K562 (cell line): ENCODE measurements around the gene CRY2. TPM values are rescaled to one million over a fixed set of nuclear protein-coding genes. Genes with fewer than 3 reads are reported as not detected.
A peak's percentile ranks its signal among the peaks of the same experiment; 100 is the strongest.

Experiments used
- ATAC-seq: fragments of 200-7000 bp; cut with Tn5 transposase; 3 replicates; pipeline ENCODE4 v1.9.1; 2020; ENCODE audit warnings: moderate library complexity
- BruUV-seq: library from RNA; stranded (reverse); fragments of 400-500 nt; replicated peaks from 2 replicates; lab custom pipeline; 2021; lab: Mats Ljungman, UMichigan
- CTCF ChIA-PET: fragments of 300-600 bp; formaldehyde crosslinking; extraction: SDS; loops from one replicate; lab custom pipeline; 2021; ENCODE audit warnings: low intra/inter-chr PET ratio; lab: Yijun Ruan, JAX
- POLR2A ChIA-PET: fragments of 300-600, 350-650 bp; sonication (Branson Sonifier 250); formaldehyde crosslinking; extraction: SDS; loops from one replicate; lab custom pipeline; 2021; ENCODE audit warnings: antibody characterized with exemption, inconsistent platforms; lab: Yijun Ruan, JAX
- DNase-seq, 4 experiments: peaks; one replicate each; pipeline versions ENCODE4 v3.0.0 to v3.0.0-alpha.2; 2011 to 2018; ENCODE audit warnings: low spot score in 3 of 4, mixed read lengths in 3 of 4; ENCODE audit errors: extremely low read depth in 1 of 4
- FAIRE-seq: peaks from 2 replicates; lab custom pipeline; 2011; peaks lifted over from hg19 to GRCh38; lab: Jason Lieb, UNC
- H2AFZ ChIP-seq: 2 replicates; pipeline ENCODE4 v1.6.0; 2011; ENCODE audit warnings: low read depth, low read length, control low read depth, inconsistent platforms
- H3K27ac ChIP-seq: fragments of 200-600 bp; 3 replicates; pipeline ENCODE4 v1.8.0; 2011; ENCODE audit warnings: low read depth, mild to moderate bottlenecking, control low read depth, inconsistent platforms, low read length, moderate library complexity, mixed read lengths; ENCODE audit errors: extremely low read depth
- H3K27me3 ChIP-seq, 2 experiments: fragments of 300-600 bp in 1 of 2; 2 replicates in 1 of 2; 3 replicates in 1 of 2; pipeline versions ENCODE4 v1.6.0 to v1.8.0; 2011; ENCODE audit warnings: inconsistent platforms in 2 of 2, low read length in 2 of 2, mild to moderate bottlenecking in 1 of 2, mixed read lengths in 1 of 2, moderate library complexity in 1 of 2; ENCODE audit not compliant: control insufficient read depth in 2 of 2, insufficient read depth in 2 of 2
- H3K36me3 ChIP-seq: fragments of 300-600 bp; 3 replicates; pipeline ENCODE4 v1.8.0; 2011; ENCODE audit warnings: mild to moderate bottlenecking, low read length, inconsistent platforms; ENCODE audit not compliant: control insufficient read depth, insufficient read depth
- H3K4me1 ChIP-seq, 2 experiments: fragments of 200-600 bp in 1 of 2; replicated peaks in 1 of 2; 2 replicates in 1 of 2; 3 replicates in 1 of 2; pipeline versions ENCODE4 v1.5.1 to v1.8.0; 2011; ENCODE audit warnings: inconsistent platforms in 2 of 2, low read length in 2 of 2, mild to moderate bottlenecking in 1 of 2, mixed read lengths in 1 of 2, moderate library complexity in 1 of 2; ENCODE audit not compliant: control insufficient read depth in 2 of 2, insufficient read depth in 2 of 2
- H3K4me2 ChIP-seq: 2 replicates; pipeline ENCODE4 v1.6.1; 2011; ENCODE audit warnings: low read length, control low read depth, inconsistent platforms, mixed read lengths; ENCODE audit not compliant: insufficient read depth
- H3K4me3 ChIP-seq: fragments of 200-600 bp; sonication (generic), shearing (Covaris generic); 2 replicates; pipeline ENCODE4 v1.5.1; 2016; ENCODE audit warnings: control low read depth, inconsistent platforms
- H3K79me2 ChIP-seq: fragments of 200-600 bp; 3 replicates; pipeline ENCODE4 v1.8.0; 2011; ENCODE audit warnings: low read length, inconsistent platforms; ENCODE audit not compliant: control insufficient read depth, insufficient read depth
- H3K9ac ChIP-seq, 2 experiments: 2 replicates each; pipeline versions ENCODE4 v1.6.0 to v1.6.1; 2011; ENCODE audit warnings: low read depth in 2 of 2, low read length in 2 of 2, control low read depth in 1 of 2, inconsistent platforms in 1 of 2, mild to moderate bottlenecking in 1 of 2, mixed read lengths in 1 of 2; ENCODE audit not compliant: insufficient read depth in 1 of 2
- H3K9me1 ChIP-seq: one replicate; pipeline ENCODE4 v1.6.0; 2011; ENCODE audit warnings: inconsistent platforms, mild to moderate bottlenecking, low read length, moderate library complexity; ENCODE audit not compliant: control insufficient read depth, insufficient read depth
- H3K9me3 ChIP-seq: replicated peaks from 2 replicates; pipeline ENCODE4 v1.5.1; 2011; ENCODE audit warnings: low read depth, low read length, inconsistent platforms; ENCODE audit not compliant: control insufficient read depth, insufficient read depth
- H4K20me1 ChIP-seq: replicated peaks from 2 replicates; pipeline ENCODE4 v1.6.1; 2011; ENCODE audit warnings: low read length, inconsistent platforms, mixed read lengths; ENCODE audit not compliant: control insufficient read depth, insufficient read depth
- CHD4 ChIP-seq: fragments of 200-600 bp; sonication (generic); IDR thresholded peaks from 3 replicates; pipeline ENCODE4 v1.6.1; 2012; ENCODE audit warnings: low read depth, mild to moderate bottlenecking, mixed read lengths, low read length, inconsistent platforms; ENCODE audit not compliant: insufficient read depth, insufficient replicate concordance, poor library complexity, severe bottlenecking
- CSDE1 ChIP-seq, 2 experiments: fragments of 450-650 bp; IDR thresholded peaks; 2 replicates each; pipeline ENCODE4 v1.6.1; 2016; ENCODE audit warnings: mild to moderate bottlenecking in 1 of 2
- HEY1 ChIP-seq: fragments of 250-450 bp; sonication (Bioruptor Pico); IDR thresholded peaks from 2 replicates; pipeline ENCODE4 v1.5.0; 2020; ENCODE audit warnings: mild to moderate bottlenecking, moderate library complexity, borderline replicate concordance
- NR4A1 ChIP-seq, 2 experiments: fragments of 250-450 bp in 1 of 2; fragments of 450-650 bp in 1 of 2; sonication (Bioruptor Pico) in 1 of 2; IDR thresholded peaks; 2 replicates each; pipeline versions ENCODE4 v1.4.0 to v1.6.1; 2016 to 2020; ENCODE audit warnings: mild to moderate bottlenecking in 2 of 2, missing compliant biosample characterization in 1 of 2, missing genetic modification characterization in 1 of 2, moderate library complexity in 1 of 2
- POLR3A ChIP-seq: IDR thresholded peaks from 2 replicates; pipeline ENCODE4 v1.6.1; 2011; ENCODE audit warnings: borderline replicate concordance, mild to moderate bottlenecking, moderate library complexity; ENCODE audit not compliant: insufficient read length, insufficient read depth; ENCODE audit errors: extremely low read depth
- ZNF282 ChIP-seq: sonication (generic); formaldehyde crosslinking; IDR thresholded peaks from 2 replicates; pipeline ENCODE4 v1.8.1; 2023; ENCODE audit warnings: missing genetic modification reagents
- ZNF354B ChIP-seq: fragments of 250-450 bp; sonication (Bioruptor Pico); IDR thresholded peaks from 2 replicates; pipeline ENCODE4 v1.4.0; 2020
- ZNF668 ChIP-seq: fragments of 250-450 bp; sonication (Bioruptor Pico); IDR thresholded peaks from 2 replicates; pipeline ENCODE4 v1.8.0; 2022; ENCODE audit warnings: mild to moderate bottlenecking, inconsistent platforms
- whole genome bisulfite sequencing: fragments of 100-300 bp; shearing (Covaris generic); methylation state at CpG from one replicate; pipeline ENCODE4 v1.1.6; 2016; ENCODE audit warnings: low coverage, mixed read lengths; ENCODE audit not compliant: insufficient coverage; ENCODE audit errors: missing lambda C conversion rate; 5-methylcytosine and 5-hydroxymethylcytosine counted together
- in situ Hi-C: fragments of 300-500 bp; cut with MboI; formaldehyde crosslinking; loops from 4 replicates; pipeline ENCODE4 v1.15.0; 2018; ENCODE audit warnings: inconsistent platforms, mixed read lengths
- intact Hi-C: fragments of 100-400 bp; cut with micrococcal nuclease; formaldehyde crosslinking; loops from 2 replicates; pipeline ENCODE4 v1.14.2; 2022
- polyA plus RNA-seq, 8 experiments: library from polyadenylated mRNA; depleted of rRNA in 4 of 8; stranded (reverse) in 5 of 8; unstranded in 3 of 8; fragments of >200 nt; fragmentation: Nextera tagmentation in 2 of 8; fragmentation: Illumina TruSeq in 1 of 8; extraction: Ambion mirVana in 2 of 8; extraction: Trizol in 1 of 8; gene quantifications; 2 replicates each; pipeline versions ENCODE4 v1.2.1 to v1.2.3, GENCODE V29; 2011 to 2014; ENCODE audit warnings: inconsistent platforms in 1 of 8, missing spikeins in 1 of 8
- total RNA-seq, 7 experiments: library from RNA; depleted of rRNA in 6 of 7; stranded (reverse); fragments of >200 nt in 6 of 7; fragmentation: Illumina TruSeq in 2 of 7; extraction: Trizol in 2 of 7; gene quantifications; 2 replicates each; pipeline versions ENCODE4 v1.2.1 to v1.2.3, GENCODE V29; 2011 to 2021; ENCODE audit warnings: low replicate concordance in 1 of 7
- TF ChIP-seq, protein P1 (sequence below), 2 experiments: IDR thresholded peaks; 2 replicates each; pipeline ENCODE4 v1.6.1; 2011; ENCODE audit warnings: borderline replicate concordance in 1 of 2, control low read depth in 1 of 2, low read depth in 1 of 2, low read length in 1 of 2, mild to moderate bottlenecking in 1 of 2, mixed read lengths in 1 of 2, moderate library complexity in 1 of 2; ENCODE audit not compliant: insufficient read depth in 1 of 2, insufficient read length in 1 of 2, poor library complexity in 1 of 2, severe bottlenecking in 1 of 2; ENCODE audit errors: extremely low read depth in 1 of 2

Gene CRY2
- total and polyA plus RNA-seq, 9 of the 15 experiments (the other 6 are each of a cell fraction or from before 2014, with no cell fraction given): 2.3 to 23.9 (median 14.8) TPM

- Histone ChIP-seq H3K4me1 (peaks cover 10 to 64% of the 10 kb centered on the region in 2 experiments; a peak in 4 of 5 replicates), H3K9me1 (no peaks in the 10 kb centered on the region), H3K4me3 (no peak overlapping the region), H3K79me2 (peaks cover 4% of the 10 kb centered on the region; the same call in 2 of the 3 replicates), H3K9ac (peak overlapping the region in 1 of 2 experiments; percentile 71; a peak in 2 of 4 replicates), H3K27ac (no peak overlapping the region), H2AFZ (no peak overlapping the region), H4K20me1 (no peaks in the 10 kb centered on the region; the same call in none of the 2 replicates), H3K4me2 (no peak overlapping the region), H3K36me3 (peaks cover 11% of the 10 kb centered on the region; the same call in 1 of the 3 replicates)
- intact Hi-C loops (no loop called here), in situ Hi-C loops (no loop called here)
- POLR2A ChIA-PET: interaction anchor here (0.6 to 1.8 kb wide), 7 partner anchors 8 to 316 kb away, joined by 3 to 6 read pairs (median 3); no protein-coding TSS in a partner anchor
- DNase-seq: no peak
- BruUV-seq: no TSS peak
- 63% methylated on average over 12 of the region's 12 CpGs for WGBS
- FAIRE-seq: no peak
- TF ChIP-seq ZNF354B (CRISPR knock-in tag) (no peak), ZNF668 (CRISPR knock-in tag) (no peak), CHD4 (no peak), NR4A1 (CRISPR knock-in tag; IDR thresholded peaks at IDR 0.05) (no peak), NR4A1 (tag; IDR thresholded peaks at IDR 0.05) (no peak), ZNF282 (CRISPR knock-in tag) (no peak), POLR3A (no peak), HEY1 (CRISPR knock-in tag) (no peak), CSDE1 (IDR thresholded peaks at IDR 0.05) (no peak)
- TF ChIP-seq, protein P1, sequence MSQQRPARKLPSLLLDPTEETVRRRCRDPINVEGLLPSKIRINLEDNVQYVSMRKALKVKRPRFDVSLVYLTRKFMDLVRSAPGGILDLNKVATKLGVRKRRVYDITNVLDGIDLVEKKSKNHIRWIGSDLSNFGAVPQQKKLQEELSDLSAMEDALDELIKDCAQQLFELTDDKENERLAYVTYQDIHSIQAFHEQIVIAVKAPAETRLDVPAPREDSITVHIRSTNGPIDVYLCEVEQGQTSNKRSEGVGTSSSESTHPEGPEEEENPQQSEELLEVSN (IDR thresholded peaks at IDR 0.05; ENCODE audit: borderline replicate concordance in 1 of 2, extremely low read depth in 1 of 2, insufficient read depth in 1 of 2, insufficient read length in 1 of 2, low read depth in 1 of 2, low read length in 1 of 2, poor library complexity in 1 of 2, severe bottlenecking in 1 of 2): no peak
- TF ChIP-seq, all 486 proteins: peak for 0
- H3K27me3 ChIP-seq: no peaks in the 10 kb centered on the region
- CTCF ChIA-PET: no interaction called here
- no peaks in the 10 kb centered on the region for H3K9me3 ChIP-seq
- no peak for ATAC-seq
Measured at GRCh38 chr11:45926536-45927331, 79.5 kb downstream of the CRY2 start.
